GM19452 (cell line): Measurements from ENCODE around the gene NDUFV1.

Experiments
- ATAC-seq: cut with Tn5 transposase; IDR thresholded peaks from one replicate; pipeline ENCODE4 v1.9.1; 2021; ENCODE audit not compliant: unreplicated experiment

NDUFV1 gene

GRCh38 chr11:67639438-67639859, 32.7 kb downstream of the NDUFV1 start, which contains the start of gene TBX10:
Gene TBX10 (minus strand): TSS chr11:67639763. CDS start chr11:67639472, 291 bp downstream.
- ATAC-seq = no peak

GRCh38 chr11:67640021-67640757, 33.5 kb downstream of the NDUFV1 start:
- ATAC-seq = no peak

DNA sequence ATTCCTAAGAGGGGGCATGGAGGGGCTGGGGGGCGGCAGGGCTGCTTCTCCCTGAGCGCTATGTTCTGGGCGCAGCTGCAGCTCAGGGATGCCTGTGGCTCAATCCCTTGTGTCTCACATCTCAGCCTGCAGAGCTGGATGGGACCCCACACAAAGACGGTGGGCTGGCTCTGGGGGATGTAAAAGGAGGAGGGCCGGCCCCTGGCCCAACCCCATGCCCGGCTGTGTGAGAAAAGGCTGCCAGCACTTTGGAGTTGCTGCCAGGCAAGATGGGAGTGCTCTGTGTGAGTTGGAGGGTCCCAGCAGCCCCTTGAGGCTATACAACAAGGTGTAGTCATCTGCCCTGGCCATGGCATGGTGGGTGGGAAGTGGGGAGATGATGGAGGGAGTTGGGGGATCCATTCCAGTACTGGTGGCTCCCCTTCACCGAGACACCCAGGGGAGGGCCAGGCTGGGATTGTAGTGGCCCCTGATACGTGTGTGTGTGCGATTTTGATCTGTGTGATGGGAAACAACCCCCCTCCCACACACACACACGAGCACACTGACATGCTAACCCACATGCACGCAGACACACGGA, 34.1 kb downstream of the NDUFV1 start:
- no peak for ATAC-seq

DNA sequence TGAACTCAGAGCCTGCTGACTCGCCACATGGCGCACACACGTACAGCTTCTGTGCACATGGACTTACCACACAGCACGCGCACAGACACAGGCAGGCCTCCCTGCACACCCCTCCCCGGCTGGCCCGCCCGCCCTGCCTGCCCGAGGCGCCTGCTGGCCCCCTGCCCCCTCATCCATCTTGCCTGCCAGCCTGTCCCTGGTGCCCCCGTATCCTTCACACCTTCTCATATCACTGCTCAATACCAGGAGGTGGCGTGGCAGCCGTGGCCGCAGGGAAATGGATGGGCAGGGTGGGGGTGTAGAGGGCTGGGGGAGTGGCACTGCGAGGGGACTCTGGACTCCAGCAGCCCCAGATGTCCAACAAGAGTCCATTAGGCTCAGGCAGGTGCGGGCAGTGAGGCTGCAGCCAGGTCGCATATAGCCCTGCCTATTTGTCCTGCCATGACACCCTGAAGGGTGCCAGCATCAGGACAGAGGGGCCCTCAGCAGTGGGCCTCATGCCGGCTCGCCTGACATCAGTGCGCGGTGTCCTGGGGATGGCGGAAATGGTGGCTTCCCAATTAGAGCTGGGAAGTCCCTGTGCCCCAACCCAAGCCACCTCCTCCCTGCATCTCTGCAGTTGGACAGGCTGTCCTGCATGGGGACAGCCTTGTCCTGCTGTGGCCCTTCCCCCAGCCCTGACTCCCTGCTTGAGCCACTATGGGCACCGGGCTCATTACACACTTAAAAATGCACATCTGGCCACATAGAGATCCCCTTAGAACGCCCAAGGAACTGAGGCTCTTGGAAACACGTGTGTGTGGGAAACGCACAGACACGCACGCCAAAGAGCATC, 34.8 kb downstream of the NDUFV1 start:
- ATAC-seq = no peak

DNA sequence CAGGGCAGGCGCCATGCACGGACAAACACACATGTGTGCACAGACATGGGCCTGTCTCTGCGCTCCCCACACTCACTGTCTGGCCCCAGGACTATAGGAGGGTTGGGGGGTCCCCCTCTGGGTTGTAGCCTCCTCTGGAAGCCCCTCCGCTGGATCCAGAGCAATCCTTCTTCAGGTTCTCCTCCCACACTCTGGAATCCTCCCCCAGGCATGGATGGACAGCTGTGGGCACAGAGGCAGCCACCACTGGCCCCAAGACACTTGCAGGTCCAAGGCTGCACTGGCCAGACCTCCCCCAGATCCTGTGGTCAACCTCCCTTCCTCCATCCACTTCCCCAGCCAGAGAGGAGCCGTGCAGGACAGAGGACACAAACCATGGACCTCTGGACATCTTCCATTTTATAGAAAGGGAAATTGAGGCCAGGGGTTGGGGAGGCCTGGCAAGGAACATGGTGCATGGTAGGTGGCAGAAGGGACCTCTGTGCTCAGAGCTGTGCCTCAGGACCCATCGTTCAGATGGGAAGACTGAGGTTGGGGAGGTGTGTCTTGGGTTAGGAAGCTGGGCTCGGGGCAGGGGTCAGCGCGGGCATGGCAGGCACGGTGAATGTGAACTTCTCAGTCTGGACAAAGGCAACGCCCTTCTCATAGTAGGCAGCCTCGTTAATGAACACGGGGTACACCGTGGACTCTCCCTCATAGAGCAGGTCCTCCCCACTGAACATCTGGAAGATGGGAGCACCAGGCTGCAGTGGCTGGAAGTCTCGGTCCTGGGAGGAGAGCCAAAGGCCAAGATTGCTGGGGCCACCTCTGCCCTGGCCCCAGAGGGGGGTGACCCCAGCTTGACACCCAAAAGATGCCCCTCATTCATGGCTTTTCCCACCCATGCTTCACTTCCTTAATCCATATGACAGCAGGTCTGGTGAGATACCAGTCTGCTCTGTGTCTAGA, 35.7 kb downstream of the NDUFV1 start:
- ATAC-seq = no peak

DNA sequence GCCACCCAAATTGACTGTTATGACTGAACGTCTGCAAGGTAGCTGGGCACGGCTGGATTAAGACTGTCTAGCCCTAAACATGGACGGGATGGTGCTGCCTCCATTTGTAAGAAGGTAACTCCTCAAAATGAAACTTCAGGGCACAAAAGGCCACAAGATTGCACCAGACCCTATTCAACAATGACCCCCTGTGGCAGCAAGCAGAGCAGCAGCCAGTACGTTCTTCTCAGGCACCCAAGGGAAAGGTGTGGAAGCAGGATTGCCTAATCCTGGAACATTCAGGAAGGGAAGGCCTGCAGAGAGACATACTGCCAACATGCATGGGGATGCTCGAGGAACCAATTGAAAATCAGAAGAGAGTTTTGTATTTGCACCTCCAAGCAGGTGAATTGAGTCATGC, 37.3 kb downstream of the NDUFV1 start:
- no peak for ATAC-seq

DNA sequence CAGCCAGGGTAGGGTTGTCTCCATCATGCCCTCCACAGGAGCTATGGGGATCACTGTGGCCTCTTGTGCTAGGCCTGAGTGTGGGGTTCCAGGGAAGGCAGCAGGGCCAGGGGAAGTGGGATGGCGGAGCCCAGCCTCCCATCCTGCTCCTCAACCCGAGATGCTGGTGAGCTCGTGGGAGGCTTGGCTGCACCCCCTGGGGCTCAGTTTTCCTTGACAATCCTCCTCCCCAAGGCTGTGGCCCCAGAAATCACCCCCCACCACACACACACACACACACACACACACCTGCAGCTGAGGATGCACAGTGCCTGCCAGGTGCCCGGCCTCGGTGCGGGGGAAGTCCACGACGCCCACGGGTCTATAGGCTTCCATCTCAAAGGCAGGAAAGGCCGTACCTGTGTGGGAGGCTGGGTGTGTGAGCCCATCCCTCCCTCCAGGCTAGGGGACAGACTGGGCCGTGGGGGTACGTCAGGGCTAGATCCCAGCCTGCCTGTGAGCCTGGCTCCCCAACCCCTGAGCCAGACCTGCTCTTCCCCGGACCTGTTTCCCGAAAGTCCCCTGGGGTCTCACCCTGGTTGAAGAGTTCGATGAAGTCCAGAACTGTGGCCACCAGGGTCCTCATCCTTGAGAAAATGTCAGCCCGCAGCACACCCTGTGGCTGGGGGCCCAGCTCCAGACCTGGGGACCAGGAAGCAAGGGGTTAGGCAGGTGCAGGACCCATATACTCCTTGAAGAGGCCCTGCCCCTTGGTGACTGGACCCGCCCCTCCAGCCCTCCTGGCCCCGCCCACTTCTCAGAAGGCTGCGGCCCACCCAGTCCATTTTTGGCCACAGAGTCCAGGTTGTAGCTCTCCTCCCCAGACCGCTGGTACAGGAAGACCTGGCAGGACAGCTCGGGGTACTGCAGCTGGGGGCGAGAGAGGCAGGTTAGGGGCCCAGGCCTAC, 38.0 kb downstream of the NDUFV1 start:
- ATAC-seq = no peak

DNA sequence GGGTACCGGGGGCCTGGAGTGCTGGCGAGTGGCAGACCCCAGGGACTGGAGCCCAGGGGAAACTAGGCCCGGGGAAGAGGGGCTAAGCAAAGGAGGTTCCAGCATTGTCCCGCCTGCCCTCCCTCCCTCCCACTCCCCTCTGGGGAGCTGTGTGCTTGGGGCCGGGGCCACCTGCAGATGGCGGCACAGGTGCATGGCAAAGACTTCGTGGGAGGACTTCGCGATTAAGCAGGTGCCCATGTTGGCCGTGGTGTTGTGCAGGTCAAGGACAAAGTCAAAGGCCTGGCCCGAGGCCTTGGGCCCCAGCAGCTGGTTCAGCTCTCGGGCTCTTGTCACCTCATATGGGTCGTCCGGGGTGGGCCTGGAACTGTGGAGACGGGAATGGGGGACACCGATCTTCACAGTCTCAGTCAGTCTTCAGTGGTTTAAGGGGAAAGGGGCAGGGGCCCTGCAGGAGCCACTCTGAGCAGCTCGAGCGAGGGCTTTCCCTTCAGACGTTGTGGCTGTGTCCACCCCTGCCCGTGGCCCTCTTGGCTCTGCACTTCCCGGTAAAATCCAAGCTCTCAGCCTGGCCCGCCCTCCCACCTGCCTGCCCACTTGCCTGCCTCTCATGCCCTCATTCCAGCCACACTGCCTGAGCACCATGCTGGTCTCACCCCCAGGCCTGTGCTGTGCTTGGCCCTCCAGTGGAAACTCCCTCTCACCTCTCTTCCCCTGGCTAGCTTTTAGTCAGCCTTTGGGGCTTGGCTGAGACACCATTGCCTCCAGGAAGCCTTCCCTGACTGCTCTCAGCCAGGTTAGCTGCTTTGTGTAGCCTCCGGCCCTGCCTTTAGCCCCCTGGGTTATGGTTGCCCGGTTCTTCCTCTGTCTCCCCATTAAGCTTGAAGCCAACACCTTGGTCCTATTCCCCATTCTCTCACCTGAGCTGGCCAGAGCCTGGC, 39.1 kb downstream of the NDUFV1 start:
- ATAC-seq = no peak

DNA sequence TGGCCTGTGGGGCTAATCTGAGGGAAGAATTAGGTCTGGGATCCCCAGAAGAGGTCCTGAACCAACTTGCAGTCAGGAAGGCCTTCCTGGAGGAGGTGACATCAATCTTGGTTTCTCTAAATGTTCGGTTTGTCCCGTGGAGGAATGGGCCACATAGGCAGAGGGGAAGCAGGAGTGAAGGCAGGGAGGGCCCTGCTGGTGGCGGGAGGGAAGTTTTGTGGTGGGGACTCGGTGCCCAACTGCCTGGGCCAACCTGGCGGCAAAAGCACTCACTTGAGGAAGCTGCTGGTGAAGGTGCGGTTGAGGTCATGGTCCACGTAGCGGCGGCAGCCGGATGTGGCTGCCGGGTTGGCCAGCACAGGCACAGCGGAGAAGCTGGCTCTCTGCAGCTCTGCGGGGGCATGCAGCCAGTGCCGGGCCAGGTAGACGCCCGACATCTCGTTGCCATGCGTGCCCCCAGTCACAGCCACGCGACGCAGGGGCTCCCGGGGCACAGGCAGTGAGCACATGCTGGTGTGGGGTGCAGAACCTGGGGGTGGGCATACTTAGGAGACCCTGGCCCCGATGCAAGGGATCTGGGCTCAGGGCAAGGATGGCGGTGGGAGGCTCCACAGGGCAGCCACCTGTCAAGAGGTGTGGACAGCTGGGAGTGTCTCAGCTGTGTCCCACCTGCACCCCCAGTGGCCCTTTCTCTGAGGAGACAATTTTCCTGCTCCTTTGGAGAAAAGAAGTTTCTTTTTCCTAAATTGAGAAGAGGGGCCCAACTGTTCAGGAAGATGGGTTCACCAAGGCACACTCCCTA, 40.0 kb downstream of the NDUFV1 start:
- no peak for ATAC-seq

GRCh38 chr11:67647471-67647870, 40.7 kb downstream of the NDUFV1 start:
- ATAC-seq = no peak

- ATAC-seq = no peak
Measured at GRCh38 chr11:67648140-67648795, 41.5 kb downstream of the NDUFV1 start.

- no peak for ATAC-seq
Measured at GRCh38 chr11:67648796-67649613, 42.3 kb downstream of the NDUFV1 start.

DNA sequence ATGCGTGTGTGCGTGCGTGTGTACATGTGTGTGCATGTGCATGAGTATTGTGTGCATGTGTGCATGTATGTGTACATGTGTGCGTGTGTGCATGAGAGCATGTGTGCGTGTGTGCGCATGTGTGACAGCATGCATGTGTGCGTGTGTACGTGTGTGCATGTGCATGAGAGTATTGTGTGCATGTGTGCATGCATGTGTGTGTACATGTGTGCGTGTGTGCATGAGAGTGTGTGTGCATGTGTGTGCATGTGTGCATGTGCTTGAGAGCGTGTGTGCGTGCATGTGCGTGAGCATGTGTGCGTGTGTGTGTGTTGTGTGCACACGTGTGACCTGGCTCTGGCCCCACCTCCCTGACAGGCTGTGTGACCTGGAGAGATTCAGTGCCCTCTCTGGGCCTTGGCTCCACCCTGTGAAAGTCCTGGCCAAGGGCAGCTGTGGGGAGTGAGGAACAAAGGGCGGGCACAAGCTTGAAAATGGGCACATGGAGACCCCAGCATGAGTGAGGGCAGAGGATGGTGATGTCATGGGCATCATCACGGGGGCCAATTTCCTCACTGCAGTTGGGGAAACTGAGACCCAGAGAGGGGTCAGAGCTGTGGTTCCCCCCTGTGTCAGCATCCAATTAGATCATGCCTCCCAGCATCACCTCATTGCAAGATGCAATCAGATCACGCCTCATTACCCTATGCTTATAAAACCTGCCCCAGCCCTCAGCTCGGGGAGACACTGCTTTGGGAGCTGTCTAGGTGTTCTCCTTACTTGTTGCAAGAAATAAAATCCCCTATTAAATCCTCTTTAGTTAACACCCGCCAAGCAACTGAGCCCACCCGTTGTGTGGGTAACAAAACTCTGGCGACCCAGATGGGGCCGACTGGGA, 43.1 kb downstream of the NDUFV1 start:
- no peak for ATAC-seq

- ATAC-seq = no peak
Measured at GRCh38 chr11:67651976-67652781, 45.4 kb downstream of the NDUFV1 start.
